ENCODE results near the gene RPL5. TPM values are rescaled to one million over a fixed set of nuclear protein-coding genes. Genes with fewer than 3 reads are reported as not detected.

Gene RPL5
- total RNA-seq, 1 donor from 2014 or later = 2,641 TPM

DNA sequence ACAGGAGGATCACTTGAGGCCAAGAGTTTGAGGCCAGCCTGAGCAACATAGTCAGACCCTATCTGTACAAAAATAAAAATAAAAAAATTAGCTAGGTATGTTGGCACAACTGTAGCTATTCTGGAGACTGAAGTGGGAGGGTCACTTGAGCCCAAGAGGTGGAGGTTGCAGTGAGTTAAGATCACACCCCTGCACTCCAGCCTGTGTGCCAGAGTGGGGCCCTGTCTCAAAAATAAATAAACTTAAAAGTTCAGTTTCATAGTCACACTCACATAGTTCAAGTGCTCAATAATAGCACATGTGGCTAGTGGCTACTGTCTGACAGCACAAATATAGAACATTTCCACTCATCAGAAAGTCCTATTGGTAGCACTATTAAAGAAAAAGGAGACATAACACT, 41.8 kb upstream of the RPL5 start:
- no peaks in the 10 kb centered on the region for H3K36me3 ChIP-seq (ENCODE audit: control insufficient read depth, insufficient read depth, low read length)
- TF ChIP-seq, protein P1, sequence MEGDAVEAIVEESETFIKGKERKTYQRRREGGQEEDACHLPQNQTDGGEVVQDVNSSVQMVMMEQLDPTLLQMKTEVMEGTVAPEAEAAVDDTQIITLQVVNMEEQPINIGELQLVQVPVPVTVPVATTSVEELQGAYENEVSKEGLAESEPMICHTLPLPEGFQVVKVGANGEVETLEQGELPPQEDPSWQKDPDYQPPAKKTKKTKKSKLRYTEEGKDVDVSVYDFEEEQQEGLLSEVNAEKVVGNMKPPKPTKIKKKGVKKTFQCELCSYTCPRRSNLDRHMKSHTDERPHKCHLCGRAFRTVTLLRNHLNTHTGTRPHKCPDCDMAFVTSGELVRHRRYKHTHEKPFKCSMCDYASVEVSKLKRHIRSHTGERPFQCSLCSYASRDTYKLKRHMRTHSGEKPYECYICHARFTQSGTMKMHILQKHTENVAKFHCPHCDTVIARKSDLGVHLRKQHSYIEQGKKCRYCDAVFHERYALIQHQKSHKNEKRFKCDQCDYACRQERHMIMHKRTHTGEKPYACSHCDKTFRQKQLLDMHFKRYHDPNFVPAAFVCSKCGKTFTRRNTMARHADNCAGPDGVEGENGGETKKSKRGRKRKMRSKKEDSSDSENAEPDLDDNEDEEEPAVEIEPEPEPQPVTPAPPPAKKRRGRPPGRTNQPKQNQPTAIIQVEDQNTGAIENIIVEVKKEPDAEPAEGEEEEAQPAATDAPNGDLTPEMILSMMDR (IDR thresholded peaks at IDR 0.05; ENCODE audit: insufficient read depth, low read length, severe bottlenecking) = no peak
- FAIRE-seq (no peak), DNase-seq (ENCODE audit: low read depth) (no peak)
- H3K27me3 ChIP-seq (ENCODE audit: control insufficient read depth, insufficient read depth, low read length) = no peaks in the 10 kb centered on the region
- H3K4me3 ChIP-seq (ENCODE audit: low read depth, low read length) = no peak overlapping the region

DNA sequence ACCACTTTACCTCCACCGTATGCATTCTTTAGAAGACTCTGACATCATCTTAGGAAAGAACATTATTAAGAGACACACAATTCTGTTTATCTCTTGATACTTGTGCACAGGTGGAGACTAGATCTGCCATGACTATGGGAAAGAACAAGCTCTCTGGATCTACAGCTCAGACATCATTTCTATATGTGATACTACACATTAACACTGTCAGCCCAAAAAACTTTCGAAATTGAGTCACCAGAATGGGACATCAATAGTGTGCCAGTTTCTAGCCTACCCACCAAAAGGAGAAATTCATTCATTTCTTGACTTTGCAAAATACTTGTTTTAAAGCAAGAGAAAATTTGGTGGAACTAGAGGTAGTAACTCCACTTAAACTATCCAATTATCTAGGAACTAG, 41.0 kb upstream of the RPL5 start:
- Histone ChIP-seq H3K4me3 (ENCODE audit: low read depth, low read length) (no peak overlapping the region), H3K36me3 (ENCODE audit: control insufficient read depth, insufficient read depth, low read length) (no peaks in the 10 kb centered on the region), H3K27me3 (ENCODE audit: control insufficient read depth, insufficient read depth, low read length) (no peaks in the 10 kb centered on the region)
- FAIRE-seq (no peak), DNase-seq (ENCODE audit: low read depth) (no peak)
- TF ChIP-seq, protein P1 (IDR thresholded peaks at IDR 0.05; ENCODE audit: insufficient read depth, low read length, severe bottlenecking) = no peak

DNA sequence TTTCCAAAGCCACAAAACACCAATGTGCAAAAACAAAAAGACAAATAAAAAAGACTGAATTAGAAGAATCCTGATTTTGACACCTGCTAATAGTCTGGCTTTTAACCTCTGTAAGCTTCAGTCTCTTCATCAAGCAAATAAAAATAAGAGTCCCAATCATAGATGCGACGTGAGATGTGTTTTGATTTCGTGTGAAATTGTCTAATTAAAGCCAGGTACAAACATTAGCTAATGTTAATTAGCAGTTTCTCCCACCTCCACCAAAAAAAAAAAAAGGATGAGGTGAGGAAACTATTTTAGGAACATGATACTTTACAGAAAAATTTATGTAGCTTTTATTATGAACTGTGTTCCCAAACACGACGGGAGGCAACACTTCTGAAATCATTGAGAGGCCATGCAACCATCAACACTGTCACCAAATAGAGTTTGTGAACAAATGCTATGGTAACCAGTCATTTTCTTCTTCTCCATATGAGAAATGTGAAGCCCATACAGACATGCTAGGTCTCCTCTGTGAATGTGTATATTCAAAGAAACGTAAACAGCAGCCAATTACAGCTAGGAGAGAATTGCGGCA, 40.3 kb upstream of the RPL5 start:
- Histone ChIP-seq H3K4me3 (ENCODE audit: low read depth, low read length) (no peak overlapping the region), H3K27me3 (ENCODE audit: control insufficient read depth, insufficient read depth, low read length) (no peaks in the 10 kb centered on the region), H3K36me3 (ENCODE audit: control insufficient read depth, insufficient read depth, low read length) (no peaks in the 10 kb centered on the region)
- DNase-seq (ENCODE audit: low read depth) (no peak), FAIRE-seq (no peak)
- TF ChIP-seq, protein P1 (IDR thresholded peaks at IDR 0.05; ENCODE audit: insufficient read depth, low read length, severe bottlenecking) = no peak

DNA sequence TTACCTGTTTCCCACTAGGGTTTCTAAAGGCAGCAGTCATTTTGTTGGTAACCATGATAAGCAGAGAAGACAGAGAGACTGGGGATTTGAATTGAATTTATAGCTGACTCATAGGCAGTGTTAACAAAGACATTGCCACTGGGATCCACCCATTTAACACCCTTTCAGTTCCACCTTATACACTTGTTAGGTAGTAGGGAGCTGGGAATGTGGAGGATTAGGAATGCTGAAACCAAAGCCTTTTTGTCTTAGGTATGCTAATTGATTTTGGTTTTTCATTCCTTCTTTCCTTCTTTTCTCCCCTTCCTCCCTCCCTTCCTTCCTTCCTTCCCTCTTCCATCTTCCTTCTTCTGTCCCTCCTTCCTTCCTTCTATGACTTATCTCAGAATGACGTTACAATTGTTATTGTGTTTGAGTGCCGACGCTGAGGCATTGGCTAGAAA, 39.5 kb upstream of the RPL5 start:
- Histone ChIP-seq H3K36me3 (ENCODE audit: control insufficient read depth, insufficient read depth, low read length) (no peaks in the 10 kb centered on the region), H3K27me3 (ENCODE audit: control insufficient read depth, insufficient read depth, low read length) (no peaks in the 10 kb centered on the region), H3K4me3 (ENCODE audit: low read depth, low read length) (no peak overlapping the region)
- TF ChIP-seq, protein P1 (IDR thresholded peaks at IDR 0.05; ENCODE audit: insufficient read depth, low read length, severe bottlenecking) = no peak
- DNase-seq (ENCODE audit: low read depth) = peak; percentile 62
- no peak for FAIRE-seq

DNA sequence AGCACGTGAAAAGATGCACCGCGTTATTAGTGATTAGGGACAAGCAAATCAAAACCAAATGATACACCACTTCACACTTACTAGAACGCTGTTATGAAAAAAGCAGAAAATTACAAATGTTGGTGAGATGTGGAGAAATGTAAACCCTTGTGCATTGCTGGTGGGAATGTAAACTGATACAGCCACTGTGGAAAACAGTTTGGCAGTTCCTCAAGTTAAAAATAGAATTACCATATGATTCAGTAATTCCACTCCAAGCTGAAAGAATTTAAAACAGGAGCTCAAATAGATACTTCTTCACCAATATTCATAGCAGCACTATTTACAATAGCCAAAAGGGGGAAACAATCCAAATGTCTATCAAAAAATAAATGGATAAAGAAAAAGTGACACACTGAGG, 36.7 kb upstream of the RPL5 start:
- no peaks in the 10 kb centered on the region for H3K36me3 ChIP-seq (ENCODE audit: control insufficient read depth, insufficient read depth, low read length)
- H3K4me3 ChIP-seq (ENCODE audit: low read depth, low read length) = no peak overlapping the region
- no peaks in the 10 kb centered on the region for H3K27me3 ChIP-seq (ENCODE audit: control insufficient read depth, insufficient read depth, low read length)
- DNase-seq (ENCODE audit: low read depth) (no peak), FAIRE-seq (no peak)
- TF ChIP-seq, protein P1 (IDR thresholded peaks at IDR 0.05; ENCODE audit: insufficient read depth, low read length, severe bottlenecking) = no peak

DNA sequence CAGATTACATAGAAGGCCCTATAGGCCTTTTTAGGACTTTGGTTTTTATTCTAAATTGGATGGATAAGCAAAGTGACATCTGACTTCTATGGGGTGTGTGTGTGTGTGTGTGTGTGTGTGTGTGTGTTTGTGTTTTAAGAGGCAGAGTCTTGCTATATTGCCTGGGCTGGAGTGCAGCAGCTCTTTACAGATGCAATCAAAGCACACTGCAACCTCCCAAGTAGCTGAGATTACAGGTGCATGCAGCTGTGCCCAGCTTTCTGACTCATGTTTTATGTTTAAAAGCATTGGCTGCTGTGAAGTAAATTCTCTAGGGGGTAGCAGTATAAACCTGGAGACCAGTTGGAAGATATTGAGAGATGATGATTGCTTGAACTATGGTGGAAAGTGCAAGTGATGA, 34.5 kb upstream of the RPL5 start:
- no peak for FAIRE-seq
- TF ChIP-seq, protein P1 (IDR thresholded peaks at IDR 0.05; ENCODE audit: insufficient read depth, low read length, severe bottlenecking) = no peak
- Histone ChIP-seq H3K27me3 (ENCODE audit: control insufficient read depth, insufficient read depth, low read length) (no peaks in the 10 kb centered on the region), H3K4me3 (ENCODE audit: low read depth, low read length) (no peak overlapping the region), H3K36me3 (ENCODE audit: control insufficient read depth, insufficient read depth, low read length) (no peaks in the 10 kb centered on the region)
- DNase-seq (ENCODE audit: low read depth) = no peak
